HFF-Myc (cell line): Measurements from ENCODE around the gene TCERG1L.

Source experiments
- DNase-seq: peaks from one replicate; pipeline ENCODE4 v3.0.0-alpha.2; 2011; ENCODE audit warnings: low read depth; ENCODE audit errors: extremely low read depth
- H3K4me3 ChIP-seq: replicated peaks from 2 replicates; pipeline ENCODE4 v1.5.1; 2011; ENCODE audit warnings: low read depth, mild to moderate bottlenecking, control low read depth, low read length
- TF ChIP-seq, protein P1 (sequence below): IDR thresholded peaks from 2 replicates; pipeline ENCODE4 v1.5.1; 2012; ENCODE audit warnings: mild to moderate bottlenecking, low read depth, low read length, control low read depth; ENCODE audit errors: missing control alignments

Gene TCERG1L

DNA sequence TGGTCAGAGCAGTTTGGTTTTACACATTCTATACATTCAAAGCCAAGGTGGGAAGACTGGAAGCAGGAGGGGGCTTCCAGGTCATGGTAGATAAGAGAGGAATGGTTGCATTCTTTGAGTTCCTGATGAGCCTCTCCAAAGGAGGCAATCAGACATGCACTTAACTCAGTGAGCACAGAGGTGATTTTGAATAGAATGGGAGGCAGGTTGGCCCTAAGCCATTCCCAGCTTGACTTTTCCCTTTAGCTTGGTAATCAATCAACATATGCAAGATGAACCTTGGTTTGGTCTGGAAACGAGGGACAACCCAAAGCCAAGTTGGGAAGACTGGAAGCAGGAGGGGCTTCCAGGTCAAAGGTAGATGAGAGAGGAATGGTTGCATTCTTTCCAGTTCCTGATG, 31.4 kb downstream of the TCERG1L start:
- DNase-seq, result no peak
- TF ChIP-seq, protein P1, sequence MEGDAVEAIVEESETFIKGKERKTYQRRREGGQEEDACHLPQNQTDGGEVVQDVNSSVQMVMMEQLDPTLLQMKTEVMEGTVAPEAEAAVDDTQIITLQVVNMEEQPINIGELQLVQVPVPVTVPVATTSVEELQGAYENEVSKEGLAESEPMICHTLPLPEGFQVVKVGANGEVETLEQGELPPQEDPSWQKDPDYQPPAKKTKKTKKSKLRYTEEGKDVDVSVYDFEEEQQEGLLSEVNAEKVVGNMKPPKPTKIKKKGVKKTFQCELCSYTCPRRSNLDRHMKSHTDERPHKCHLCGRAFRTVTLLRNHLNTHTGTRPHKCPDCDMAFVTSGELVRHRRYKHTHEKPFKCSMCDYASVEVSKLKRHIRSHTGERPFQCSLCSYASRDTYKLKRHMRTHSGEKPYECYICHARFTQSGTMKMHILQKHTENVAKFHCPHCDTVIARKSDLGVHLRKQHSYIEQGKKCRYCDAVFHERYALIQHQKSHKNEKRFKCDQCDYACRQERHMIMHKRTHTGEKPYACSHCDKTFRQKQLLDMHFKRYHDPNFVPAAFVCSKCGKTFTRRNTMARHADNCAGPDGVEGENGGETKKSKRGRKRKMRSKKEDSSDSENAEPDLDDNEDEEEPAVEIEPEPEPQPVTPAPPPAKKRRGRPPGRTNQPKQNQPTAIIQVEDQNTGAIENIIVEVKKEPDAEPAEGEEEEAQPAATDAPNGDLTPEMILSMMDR, result no peak
- H3K4me3 ChIP-seq, result no peak overlapping the region

DNA sequence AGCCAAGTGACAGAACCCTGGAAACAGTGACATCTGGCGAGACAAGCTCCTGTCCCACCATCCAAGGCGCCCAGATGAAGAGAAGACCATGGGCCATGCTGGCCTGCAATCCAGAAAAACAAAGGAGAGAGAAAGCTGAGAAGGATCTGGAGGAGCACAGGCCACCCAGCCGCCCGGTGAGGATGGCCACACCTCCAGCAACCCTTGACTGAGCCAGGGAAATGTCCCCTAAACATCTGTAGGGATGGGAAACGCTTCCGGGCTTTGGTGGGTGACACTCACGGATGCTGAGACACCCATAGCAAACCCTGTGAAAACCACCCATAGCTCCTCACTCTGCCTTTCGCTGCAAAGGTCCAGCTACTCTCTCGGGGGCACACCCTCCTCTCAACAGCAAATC, 32.0 kb downstream of the TCERG1L start:
- no peak for DNase-seq
- H3K4me3 ChIP-seq, result no peak overlapping the region
- TF ChIP-seq, protein P1, result no peak

DNA sequence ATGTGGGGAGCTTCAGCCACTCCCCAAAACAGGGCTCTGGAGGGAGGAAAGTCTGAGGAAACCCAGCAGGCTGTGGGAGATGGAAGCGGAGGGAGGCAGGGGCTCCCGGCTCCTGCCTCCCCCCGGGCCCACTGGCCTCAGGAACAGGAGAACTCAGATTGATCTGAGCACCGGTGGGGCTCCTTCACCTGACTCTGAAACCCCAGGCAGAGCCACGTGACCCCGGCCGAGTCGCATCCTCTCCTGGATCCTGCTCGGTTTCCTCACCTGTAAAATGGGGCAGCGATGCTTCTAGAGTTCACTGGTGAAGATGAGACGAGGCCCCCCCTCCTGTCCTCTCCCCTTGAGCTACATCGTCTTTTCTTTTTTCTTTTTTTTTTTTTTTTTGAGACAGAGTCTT, 33.6 kb downstream of the TCERG1L start:
- no peak overlapping the region for H3K4me3 ChIP-seq
- TF ChIP-seq, protein P1, result no peak
- DNase-seq, result no peak

DNA sequence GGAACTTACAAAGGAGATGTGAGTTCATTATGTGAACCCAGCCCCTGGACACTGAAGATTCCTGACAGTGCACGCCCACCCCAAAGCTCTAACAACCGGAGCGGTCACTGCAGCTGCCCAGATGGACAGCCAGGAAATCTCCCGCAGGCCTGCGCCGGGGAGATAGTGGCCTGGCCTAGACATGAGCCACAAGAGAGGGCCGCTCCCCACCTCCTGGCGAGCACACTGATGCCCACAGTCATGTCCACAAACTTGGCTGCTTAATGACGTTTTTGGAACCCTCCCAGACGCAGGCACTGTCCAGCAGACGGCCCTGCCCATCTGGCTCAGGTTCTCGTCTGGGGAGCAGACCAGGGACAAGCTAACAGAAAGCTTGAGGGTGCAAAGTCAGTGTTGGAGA, 34.2 kb downstream of the TCERG1L start:
- no peak for DNase-seq
- TF ChIP-seq, protein P1, result no peak
- no peak overlapping the region for H3K4me3 ChIP-seq

DNA sequence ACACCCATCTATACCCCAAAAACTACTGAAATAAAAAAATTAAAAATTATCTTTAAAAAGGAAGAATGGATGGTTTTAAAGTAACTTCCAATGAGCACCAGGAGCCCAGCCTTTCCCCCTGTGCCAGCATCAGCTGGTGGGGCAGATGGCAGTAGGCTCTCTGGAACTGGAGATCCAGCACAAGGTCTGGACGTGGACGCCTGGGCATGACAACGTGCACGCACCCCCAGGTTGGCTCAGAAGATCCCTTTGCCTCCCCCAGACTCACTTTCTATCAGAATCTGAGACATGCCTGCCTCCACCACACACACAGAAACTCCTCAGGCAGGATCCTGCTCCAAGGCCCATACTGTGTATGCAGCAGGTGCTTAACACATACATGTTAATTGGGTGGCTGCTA, 35.8 kb downstream of the TCERG1L start:
- TF ChIP-seq, protein P1, result no peak
- no peak overlapping the region for H3K4me3 ChIP-seq
- DNase-seq, result no peak

DNA sequence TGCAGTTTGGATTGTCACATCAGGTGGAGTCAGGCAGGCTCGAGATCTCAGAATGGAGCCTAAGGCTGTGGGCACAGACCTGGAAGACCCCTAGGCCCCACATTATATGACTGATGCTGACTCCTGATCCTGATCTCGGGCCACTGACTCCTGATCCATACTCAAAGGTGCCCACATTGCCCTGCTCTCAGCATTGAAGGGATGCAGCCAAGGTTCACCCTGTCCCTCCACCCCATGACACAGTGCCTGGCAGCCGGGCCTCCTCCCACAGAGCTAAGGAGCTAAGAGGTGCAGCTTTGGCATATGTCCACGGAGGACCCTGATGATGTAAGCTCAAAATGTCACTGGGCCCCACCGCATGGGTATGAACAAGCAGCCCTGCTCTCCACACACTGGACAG, 36.6 kb downstream of the TCERG1L start:
- TF ChIP-seq, protein P1, result no peak
- DNase-seq, result no peak
- no peak overlapping the region for H3K4me3 ChIP-seq

DNA sequence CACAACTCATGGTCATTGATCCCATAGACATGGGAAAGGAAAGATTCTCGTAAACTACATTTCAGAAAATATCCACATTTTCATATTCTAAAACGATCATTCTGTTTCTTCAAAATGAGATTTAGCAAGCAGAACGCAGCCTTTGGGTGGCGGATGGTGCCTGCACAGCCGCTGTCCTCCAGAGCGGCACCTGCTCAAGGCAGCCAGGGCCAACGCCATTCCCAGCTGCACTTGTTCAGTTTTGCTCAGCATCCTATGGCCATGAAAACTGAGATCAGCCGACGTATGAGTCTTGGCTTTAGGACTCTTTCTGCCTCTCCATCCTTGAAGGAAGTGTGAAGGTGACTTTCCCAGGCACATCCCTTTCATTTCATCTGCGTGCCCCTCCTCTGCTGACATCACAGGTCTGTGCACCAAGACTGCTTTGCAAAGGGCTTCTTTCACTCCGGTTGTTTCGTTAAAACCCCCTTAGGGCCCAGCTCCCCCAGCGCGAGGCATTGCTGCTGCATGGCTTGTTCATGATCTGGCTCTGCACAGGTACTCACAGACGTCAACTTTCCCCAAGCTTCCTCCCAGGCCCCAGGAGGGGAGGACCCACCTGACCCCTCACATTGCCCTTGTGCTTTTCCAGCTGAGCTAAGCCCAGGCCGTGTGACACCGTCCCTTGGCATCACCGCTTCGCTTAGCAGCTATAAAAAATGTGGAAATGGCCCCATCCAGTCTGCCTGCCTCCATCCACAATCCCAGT, 37.2 kb downstream of the TCERG1L start:
- DNase-seq, result no peak
- H3K4me3 ChIP-seq, result no peak overlapping the region
- TF ChIP-seq, protein P1, result no peak
